ENCODE measurements around the gene NRG2.

Gene NRG2

DNA sequence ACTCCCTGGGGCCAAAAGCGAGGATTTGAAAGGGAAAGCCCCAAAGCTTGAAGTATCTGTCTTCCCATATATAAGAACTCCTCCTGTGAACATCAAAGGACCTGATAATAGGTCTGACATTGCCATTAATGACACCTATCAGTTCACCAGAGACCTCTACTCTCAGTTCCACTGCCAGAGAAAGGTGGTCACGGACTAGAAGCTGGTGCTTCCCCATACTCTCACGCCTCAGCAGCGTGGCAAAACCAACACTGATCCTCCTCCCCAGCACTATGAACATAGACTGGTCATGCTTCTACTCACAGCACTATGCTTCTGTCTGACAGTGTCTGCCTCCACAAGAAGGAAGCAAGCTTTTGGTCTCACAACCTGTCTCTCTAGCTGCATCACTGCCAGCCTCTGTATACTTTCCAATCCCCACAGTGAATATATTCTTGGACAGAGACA lies 37.9 kb downstream of the NRG2 start:
- DNase-seq = no peak

- no peak for DNase-seq
Measured at GRCh38 chr5:140004174-140004573, 38.9 kb downstream of the NRG2 start.

GRCh38 chr5:140003519-140003918 lies 39.6 kb downstream of the NRG2 start:
- DNase-seq = no peak

GRCh38 chr5:140000332-140000731 lies 42.8 kb downstream of the NRG2 start:
- no peak for DNase-seq

- DNase-seq = no peak
Measured at GRCh38 chr5:139998837-139999236, 44.3 kb downstream of the NRG2 start.

GRCh38 chr5:139997276-139997675 lies 45.8 kb downstream of the NRG2 start:
- DNase-seq = no peak

DNA sequence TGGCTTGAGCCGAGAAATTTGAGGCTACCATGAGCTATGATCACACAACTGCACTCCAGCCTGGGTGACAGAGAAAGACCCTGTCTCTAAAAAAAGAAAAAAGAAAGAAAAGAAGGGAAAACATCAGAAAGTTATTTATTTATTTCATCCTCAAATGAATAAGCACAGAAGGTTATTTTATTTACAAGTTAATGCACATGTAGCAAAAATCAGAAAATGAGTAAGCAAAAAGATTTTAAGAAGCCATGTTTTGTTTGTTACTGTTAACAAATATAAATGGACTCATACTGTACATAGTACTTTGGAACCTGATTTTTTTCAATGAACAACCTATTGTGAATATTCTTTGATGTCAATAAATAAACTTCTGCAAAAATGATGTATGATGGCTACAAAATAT lies 47.2 kb downstream of the NRG2 start:
- DNase-seq = no peak

- DNase-seq = no peak
Measured at GRCh38 chr5:139994234-139994633, 48.9 kb downstream of the NRG2 start.

DNA sequence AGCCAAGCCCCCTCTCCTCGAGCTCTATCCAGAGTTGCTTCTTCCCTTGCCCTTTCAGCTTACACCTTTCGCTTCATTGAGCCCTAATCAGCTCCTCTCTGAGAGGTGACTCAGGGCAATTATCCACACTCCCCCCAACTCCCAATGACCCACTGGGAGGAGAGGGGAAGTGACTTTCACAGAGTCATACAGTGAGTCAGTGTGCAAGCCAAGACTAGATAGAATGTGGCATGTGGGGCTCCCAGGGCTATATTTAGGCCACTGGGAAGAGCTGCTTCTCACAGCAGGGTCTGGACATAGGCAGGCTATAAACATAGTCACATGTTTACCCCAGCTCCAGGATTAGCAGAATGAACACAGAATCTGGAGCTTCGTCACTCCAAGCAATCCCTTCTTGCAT lies 57.4 kb downstream of the NRG2 start:
- no peak for DNase-seq

DNA sequence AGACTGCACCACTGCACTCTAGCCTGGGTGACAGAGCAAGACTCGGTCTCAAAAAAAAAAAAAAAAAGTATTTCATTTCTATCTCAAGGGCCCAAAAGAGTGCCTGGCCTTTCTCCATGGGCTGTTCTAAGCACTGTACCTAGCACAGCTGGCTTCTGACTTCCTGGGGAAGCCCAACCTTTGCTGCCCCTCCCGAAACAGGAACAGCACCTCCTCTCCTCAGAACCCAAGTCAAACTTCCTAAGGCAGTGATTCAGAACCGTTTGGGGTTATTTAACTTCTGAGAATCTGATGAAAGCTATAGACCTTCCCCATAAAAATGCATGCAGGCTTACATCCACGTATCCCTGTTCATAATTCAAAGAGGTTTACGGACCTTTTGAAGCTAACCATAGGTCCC lies 57.8 kb downstream of the NRG2 start:
- DNase-seq = no peak

- DNase-seq = no peak
Measured at GRCh38 chr5:139984816-139985215, 58.3 kb downstream of the NRG2 start.

- no peak for DNase-seq
Measured at GRCh38 chr5:139982975-139983240, 60.2 kb downstream of the NRG2 start.

DNA sequence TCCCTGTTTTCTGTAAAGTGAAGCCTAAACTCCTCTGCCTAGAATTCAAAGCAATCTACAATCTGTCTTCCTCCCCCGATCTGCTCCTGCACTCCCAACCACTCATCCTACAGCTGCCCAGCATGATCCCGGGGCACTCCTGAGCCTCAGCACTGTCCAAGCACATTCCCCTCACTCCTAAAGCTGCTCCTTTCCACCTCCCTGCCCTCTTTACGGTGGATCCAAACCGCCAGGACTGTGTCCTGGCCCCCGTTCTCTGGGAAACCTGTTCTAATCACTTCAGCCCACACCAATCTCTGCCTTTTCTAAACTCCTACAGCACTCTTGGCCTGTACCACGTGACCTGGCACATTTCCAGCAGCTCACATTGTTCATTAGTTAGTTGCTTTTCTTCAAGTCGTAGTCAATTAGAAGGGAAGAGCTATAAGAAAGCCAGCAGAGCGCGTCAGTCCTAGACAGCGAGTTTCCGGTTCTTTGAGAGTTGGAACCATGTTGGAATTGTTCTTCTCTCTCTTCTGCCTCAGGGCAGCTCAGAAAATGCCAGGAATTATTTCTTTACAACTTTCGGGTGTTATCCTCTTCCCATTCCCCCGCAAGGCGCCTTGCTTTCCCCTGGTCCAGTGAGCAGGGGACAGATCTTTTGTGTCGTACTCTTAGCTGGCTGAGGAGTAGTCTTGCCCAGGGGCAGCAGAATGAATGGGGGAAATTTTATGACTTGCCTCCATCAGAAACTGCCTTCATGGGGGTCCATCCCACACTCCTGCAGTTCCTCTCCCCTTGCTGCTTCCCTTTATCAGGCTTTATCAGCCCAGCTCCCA lies 60.7 kb downstream of the NRG2 start:
- DNase-seq = no peak

GRCh38 chr5:139980765-139981164 lies 62.3 kb downstream of the NRG2 start:
- DNase-seq = no peak

DNA sequence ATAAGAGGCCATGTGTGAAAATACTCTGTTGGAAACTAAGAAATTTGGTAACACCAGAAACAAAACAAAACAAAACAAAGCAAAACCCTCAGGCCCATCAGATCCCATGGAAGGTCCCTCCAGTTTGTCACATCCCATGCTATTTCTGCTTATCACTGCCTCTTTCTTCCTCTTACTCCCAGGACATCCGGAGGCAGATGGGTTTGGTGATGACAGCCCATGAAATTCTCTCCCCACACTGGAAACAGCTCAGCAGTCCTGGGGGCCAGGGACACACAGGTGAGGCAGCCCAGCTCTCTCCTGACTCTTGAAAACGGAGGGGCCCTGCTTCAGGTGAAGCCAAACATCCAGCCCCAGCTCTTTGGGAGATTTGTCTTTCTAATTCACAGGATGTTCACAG lies 63.2 kb downstream of the NRG2 start:
- DNase-seq = no peak

- no peak for DNase-seq
Measured at GRCh38 chr5:139979518-139979917, 63.6 kb downstream of the NRG2 start.

- no peak for DNase-seq
Measured at GRCh38 chr5:139976703-139977102, 66.4 kb downstream of the NRG2 start.

- DNase-seq = no peak
Measured at GRCh38 chr5:139975942-139976341, 67.2 kb downstream of the NRG2 start.

GRCh38 chr5:139975306-139975705 lies 67.8 kb downstream of the NRG2 start:
- no peak for DNase-seq

DNA sequence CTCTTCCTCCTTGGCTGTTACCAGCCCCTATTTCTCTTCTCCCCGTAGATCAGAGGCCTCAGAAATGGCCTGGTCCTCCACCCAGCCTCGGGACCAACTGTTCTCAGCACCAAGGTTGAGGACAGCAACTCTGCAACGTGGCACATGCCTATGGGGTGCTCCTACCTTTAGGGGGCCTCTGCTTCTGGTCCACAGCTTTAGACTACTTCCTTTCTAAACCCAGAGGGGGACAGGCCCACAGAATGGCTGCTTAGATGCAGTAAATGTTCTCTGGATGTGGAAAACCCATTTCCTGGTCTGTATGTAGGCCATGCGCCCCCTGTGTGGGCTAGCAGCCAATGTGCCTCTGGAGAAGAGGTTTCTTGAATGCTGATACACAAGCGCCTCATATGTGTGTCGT lies 68.4 kb downstream of the NRG2 start:
- DNase-seq = no peak

GRCh38 chr5:139971202-139971725 lies 71.8 kb downstream of the NRG2 start:
- no peak for DNase-seq

GRCh38 chr5:139969318-139969717 lies 73.8 kb downstream of the NRG2 start:
- DNase-seq = no peak

- peak; percentile 87 for DNase-seq
Measured at GRCh38 chr5:139968547-139969261, 74.4 kb downstream of the NRG2 start.

- DNase-seq = no peak
Measured at GRCh38 chr5:139967353-139967752, 75.7 kb downstream of the NRG2 start.
